ENCODE results near the gene CDS1.

GRCh38 chr4:84582302-84582987 lies 482 bp upstream of the CDS1 start:
- TF ChIP-seq CTCF (IDR thresholded peaks at IDR 0.05) (no peak), POLR2A (IDR thresholded peaks at IDR 0.05) (no peak)
